Gastrocnemius medialis (tissue), 4 donors: ENCODE data around the gene TLE4.

Experiments
- POLR2A ChIP-seq, 2 donors: fragments of 450-650 bp; IDR thresholded peaks; one replicate each; pipeline ENCODE4 v1.6.1; 2017; ENCODE audit warnings: antibody characterized with exemption in 2 of 2, mild to moderate bottlenecking in 2 of 2, moderate library complexity in 2 of 2
- TF ChIP-seq, protein P1 (sequence below), 5 experiments: fragments of 450-650 bp in 3 of 5; fragments of 200-600 bp in 2 of 5; sonication (generic) in 2 of 5; IDR thresholded peaks in 4 of 5; conservative IDR thresholded peaks in 1 of 5; 1 replicate in 4 of 5; 2 replicates in 1 of 5; pipeline ENCODE4 v1.5.1; 2016 to 2019; ENCODE audit warnings: antibody characterized with exemption in 5 of 5, mild to moderate bottlenecking in 3 of 5, moderate library complexity in 3 of 5

GRCh38 chr9:79645110-79645509 is 73.3 kb downstream of the TLE4 start:
- no peak for TF ChIP-seq POLR2A (IDR thresholded peaks at IDR 0.05)
- TF ChIP-seq, protein P1, sequence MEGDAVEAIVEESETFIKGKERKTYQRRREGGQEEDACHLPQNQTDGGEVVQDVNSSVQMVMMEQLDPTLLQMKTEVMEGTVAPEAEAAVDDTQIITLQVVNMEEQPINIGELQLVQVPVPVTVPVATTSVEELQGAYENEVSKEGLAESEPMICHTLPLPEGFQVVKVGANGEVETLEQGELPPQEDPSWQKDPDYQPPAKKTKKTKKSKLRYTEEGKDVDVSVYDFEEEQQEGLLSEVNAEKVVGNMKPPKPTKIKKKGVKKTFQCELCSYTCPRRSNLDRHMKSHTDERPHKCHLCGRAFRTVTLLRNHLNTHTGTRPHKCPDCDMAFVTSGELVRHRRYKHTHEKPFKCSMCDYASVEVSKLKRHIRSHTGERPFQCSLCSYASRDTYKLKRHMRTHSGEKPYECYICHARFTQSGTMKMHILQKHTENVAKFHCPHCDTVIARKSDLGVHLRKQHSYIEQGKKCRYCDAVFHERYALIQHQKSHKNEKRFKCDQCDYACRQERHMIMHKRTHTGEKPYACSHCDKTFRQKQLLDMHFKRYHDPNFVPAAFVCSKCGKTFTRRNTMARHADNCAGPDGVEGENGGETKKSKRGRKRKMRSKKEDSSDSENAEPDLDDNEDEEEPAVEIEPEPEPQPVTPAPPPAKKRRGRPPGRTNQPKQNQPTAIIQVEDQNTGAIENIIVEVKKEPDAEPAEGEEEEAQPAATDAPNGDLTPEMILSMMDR (IDR thresholded peaks at IDR 0.05 in 4 of 5, conservative IDR thresholded peaks at IDR 0.05 in 1 of 5) = no peak
